Lower leg skin (tissue), 4 donors: ENCODE measurements around the gene AIG1. TPM values are rescaled to one million over a fixed set of nuclear protein-coding genes. Genes with fewer than 3 reads are reported as not detected.
"Not testable (repeated sequence)": the region's sequence is repeated elsewhere in the genome, so short reads cannot be mapped to it uniquely, and the experiment has no call there.

Experiments used
- DNase-seq, 2 donors: peaks; one replicate each; pipeline ENCODE4 v3.0.0-alpha.2; 2019; ENCODE audit warnings: low spot score in 2 of 2
- H3K4me3 ChIP-seq: fragments of 200-600 bp; sonication (generic); 2 replicates; pipeline ENCODE4 v1.5.1; 2017; ENCODE audit warnings: mild to moderate bottlenecking, low read depth; ENCODE audit not compliant: poor library complexity, severe bottlenecking
- POLR2A ChIP-seq, 2 donors: fragments of 450-650 bp; IDR thresholded peaks; one replicate each; pipeline ENCODE4 v1.6.1; 2016 to 2017; ENCODE audit warnings: antibody characterized with exemption in 2 of 2, mild to moderate bottlenecking in 1 of 2, moderate library complexity in 1 of 2
- WGBS, 2 donors: methylation state at CpG; one replicate each; pipeline ENCODE4 v1.1.5; 2018; 5-methylcytosine and 5-hydroxymethylcytosine counted together
- intact Hi-C: fragments of 100-400 bp; cut with DNase I; formaldehyde crosslinking; loops from one replicate; pipeline ENCODE4 v1.15.0; 2023; ENCODE audit warnings: low total_unique reads
- total RNA-seq, 4 donors: library from RNA; depleted of rRNA; stranded (reverse); fragments of >200 nt; gene quantifications; one replicate each; pipeline ENCODE4 v1.1.0, GENCODE V29; 2016
- TF ChIP-seq, protein P1 (sequence below), 3 donors: fragments of 450-650 bp; IDR thresholded peaks; one replicate each; pipeline ENCODE4 v1.5.1; 2016; ENCODE audit warnings: antibody characterized with exemption in 3 of 3, mild to moderate bottlenecking in 3 of 3, moderate library complexity in 2 of 3

The AIG1 gene
- total RNA-seq, 4 donors from 2014 or later: 12.2 to 21.4 (median 16.0) TPM

GRCh38 chr6:143079325-143079640 lies 18.6 kb downstream of the AIG1 start:
- DNase-seq: no peak
- H3K4me3 ChIP-seq: no peak overlapping the region
- TF ChIP-seq, protein P1, sequence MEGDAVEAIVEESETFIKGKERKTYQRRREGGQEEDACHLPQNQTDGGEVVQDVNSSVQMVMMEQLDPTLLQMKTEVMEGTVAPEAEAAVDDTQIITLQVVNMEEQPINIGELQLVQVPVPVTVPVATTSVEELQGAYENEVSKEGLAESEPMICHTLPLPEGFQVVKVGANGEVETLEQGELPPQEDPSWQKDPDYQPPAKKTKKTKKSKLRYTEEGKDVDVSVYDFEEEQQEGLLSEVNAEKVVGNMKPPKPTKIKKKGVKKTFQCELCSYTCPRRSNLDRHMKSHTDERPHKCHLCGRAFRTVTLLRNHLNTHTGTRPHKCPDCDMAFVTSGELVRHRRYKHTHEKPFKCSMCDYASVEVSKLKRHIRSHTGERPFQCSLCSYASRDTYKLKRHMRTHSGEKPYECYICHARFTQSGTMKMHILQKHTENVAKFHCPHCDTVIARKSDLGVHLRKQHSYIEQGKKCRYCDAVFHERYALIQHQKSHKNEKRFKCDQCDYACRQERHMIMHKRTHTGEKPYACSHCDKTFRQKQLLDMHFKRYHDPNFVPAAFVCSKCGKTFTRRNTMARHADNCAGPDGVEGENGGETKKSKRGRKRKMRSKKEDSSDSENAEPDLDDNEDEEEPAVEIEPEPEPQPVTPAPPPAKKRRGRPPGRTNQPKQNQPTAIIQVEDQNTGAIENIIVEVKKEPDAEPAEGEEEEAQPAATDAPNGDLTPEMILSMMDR (IDR thresholded peaks at IDR 0.05): no peak
- TF ChIP-seq POLR2A (IDR thresholded peaks at IDR 0.05): no peak
- intact Hi-C loops: no loop called here

DNA sequence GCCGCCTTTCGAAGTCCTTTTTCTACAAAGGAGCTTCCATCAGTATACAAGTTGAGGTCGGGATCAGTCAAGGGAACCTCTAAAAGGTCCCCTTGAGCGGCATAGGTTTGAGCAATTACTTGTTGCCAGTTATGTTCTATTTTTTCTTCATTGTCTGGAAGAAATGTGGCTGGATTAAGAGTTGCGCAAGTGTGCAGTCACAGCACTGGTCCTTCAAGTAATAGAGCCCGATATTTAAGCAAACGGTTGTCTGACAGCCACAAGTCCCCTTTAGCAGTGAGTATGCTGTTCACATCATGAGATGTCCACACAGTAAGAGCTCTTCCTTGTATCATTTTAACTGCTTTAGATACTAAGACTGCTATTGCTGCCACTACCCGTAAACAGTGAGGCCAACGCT lies 21.6 kb downstream of the AIG1 start:
- DNase-seq, intact Hi-C loops, H3K4me3 ChIP-seq: not testable (repeated sequence)
- 96 to 97% methylated on average over 9 of the region's 9 CpGs for WGBS, 2 donors

- DNase-seq, H3K4me3 ChIP-seq, intact Hi-C loops: not testable (repeated sequence)
- 90 to 97% methylated on average over 8 of the region's 8 CpGs for WGBS, 2 donors
Observed at GRCh38 chr6:143084019-143084418, 23.3 kb downstream of the AIG1 start.

GRCh38 chr6:143087335-143087734 lies 26.6 kb downstream of the AIG1 start:
- DNase-seq, intact Hi-C loops, H3K4me3 ChIP-seq: not testable (repeated sequence)
- 97 to 100% methylated on average over 11 of the region's 11 CpGs for WGBS, 2 donors

DNA sequence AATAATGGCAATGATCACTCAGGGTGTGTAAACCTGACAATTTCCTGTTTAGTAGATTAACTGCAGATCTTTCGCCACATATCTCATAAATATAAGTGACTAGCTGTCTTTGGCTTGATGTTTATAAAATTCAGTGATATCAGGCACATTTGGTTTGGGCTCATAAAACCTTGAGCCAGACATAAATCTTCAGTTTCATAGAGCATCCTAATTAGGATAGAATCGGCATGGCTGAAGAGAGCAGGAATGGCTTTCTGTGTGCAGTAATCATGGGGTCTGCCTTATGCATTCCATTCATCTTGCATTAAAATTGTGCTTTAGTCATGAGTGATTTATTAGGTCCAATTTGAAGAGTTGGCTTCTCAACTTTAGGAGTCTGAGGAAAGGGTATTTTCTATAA lies 27.2 kb downstream of the AIG1 start:
- no peak overlapping the region for H3K4me3 ChIP-seq
- whole genome bisulfite sequencing, 2 donors: 87 to 92% methylated on average over 2 of the region's 2 CpGs
- TF ChIP-seq, protein P1 (IDR thresholded peaks at IDR 0.05): no peak
- TF ChIP-seq POLR2A (IDR thresholded peaks at IDR 0.05): no peak

GRCh38 chr6:143090314-143091044 lies 29.8 kb downstream of the AIG1 start:
- intact Hi-C loops: no loop called here
- DNase-seq: no peak
- TF ChIP-seq, protein P1 (IDR thresholded peaks at IDR 0.05): no peak
- H3K4me3 ChIP-seq: no peak overlapping the region
- WGBS, 2 donors: 90% methylated on average over 3 of the region's 3 CpGs

More for the DNA sequence above, 27.2 kb downstream of the AIG1 start:
- DNase-seq: no peak
- intact Hi-C loops: no loop called here

- no peak overlapping the region for H3K4me3 ChIP-seq
- TF ChIP-seq, protein P1 (IDR thresholded peaks at IDR 0.05): no peak
- no peak for TF ChIP-seq POLR2A (IDR thresholded peaks at IDR 0.05)
- intact Hi-C loops: no loop called here
- no peak for DNase-seq
- WGBS, 2 donors: 97 to 98% methylated on average over 2 of the region's 2 CpGs
Observed at GRCh38 chr6:143092768-143093167, 32.1 kb downstream of the AIG1 start.
